GM12892 (cell line): ENCODE data around the gene JAKMIP2.
"Not testable (repeated sequence)": the region's sequence is repeated elsewhere in the genome, so short reads cannot be mapped to it uniquely, and the experiment has no call there.

Experiments
- DNase-seq: peaks from one replicate; pipeline ENCODE4 v3.0.0; 2011; ENCODE audit not compliant: insufficient read length
- FAIRE-seq: peaks from 2 replicates; lab custom pipeline; 2011; peaks lifted over from hg19 to GRCh38; lab: Jason Lieb, UNC
- POLR2A ChIP-seq: IDR thresholded peaks from 2 replicates; pipeline ENCODE4 v1.6.1; 2011; ENCODE audit warnings: low read depth, low read length, control low read depth
- POLR2AphosphoS5 ChIP-seq: IDR thresholded peaks from 2 replicates; pipeline ENCODE4 v1.6.1; 2011; ENCODE audit warnings: low read depth, low read length, control low read depth
- TAF1 ChIP-seq: IDR thresholded peaks from 2 replicates; pipeline ENCODE4 v1.6.1; 2011; ENCODE audit warnings: low read depth, mild to moderate bottlenecking, control low read depth, low read length, borderline replicate concordance

Gene JAKMIP2

GRCh38 chr5:147567917-147568598 is 214.5 kb downstream of the JAKMIP2 start:
- DNase-seq (no peak), FAIRE-seq (no peak)
- TF ChIP-seq POLR2AphosphoS5 (no peak), TAF1 (no peak), POLR2A (no peak)

- FAIRE-seq (no peak), DNase-seq (no peak)
- no peak for TF ChIP-seq POLR2AphosphoS5
Observed at GRCh38 chr5:147565524-147565923, 217.0 kb downstream of the JAKMIP2 start.

GRCh38 chr5:147564124-147564486 is 218.4 kb downstream of the JAKMIP2 start:
- FAIRE-seq (no peak), DNase-seq (no peak)
- TF ChIP-seq POLR2AphosphoS5 (no peak), TAF1 (no peak), POLR2A (no peak)

- no peak for TF ChIP-seq POLR2A
- no peak for TF ChIP-seq TAF1
- no peak for TF ChIP-seq POLR2AphosphoS5
- FAIRE-seq (no peak), DNase-seq (no peak)
Observed at GRCh38 chr5:147563466-147564123, 218.9 kb downstream of the JAKMIP2 start.

GRCh38 chr5:147561435-147561834 is 221.1 kb downstream of the JAKMIP2 start:
- DNase-seq (no peak), FAIRE-seq (no peak)
- TF ChIP-seq POLR2AphosphoS5, result no peak
- TF ChIP-seq TAF1, result no peak
- TF ChIP-seq POLR2A, result no peak

GRCh38 chr5:147560718-147561331 is 221.7 kb downstream of the JAKMIP2 start:
- TF ChIP-seq TAF1, result no peak
- no peak for TF ChIP-seq POLR2A
- no peak for DNase-seq
- FAIRE-seq, result no peak

- DNase-seq, result no peak
- no peak for FAIRE-seq
- TF ChIP-seq POLR2AphosphoS5 (no peak), POLR2A (no peak), TAF1 (no peak)
Observed at GRCh38 chr5:147559749-147560148, 222.8 kb downstream of the JAKMIP2 start.

GRCh38 chr5:147558826-147559225 is 223.7 kb downstream of the JAKMIP2 start:
- no peak for FAIRE-seq
- TF ChIP-seq POLR2A (no peak), POLR2AphosphoS5 (no peak)
- DNase-seq, result no peak

GRCh38 chr5:147557876-147558745 is 224.4 kb downstream of the JAKMIP2 start:
- DNase-seq (no peak), FAIRE-seq (no peak)
- TF ChIP-seq POLR2AphosphoS5, result no peak

GRCh38 chr5:147555176-147555575 is 227.4 kb downstream of the JAKMIP2 start:
- FAIRE-seq (no peak), DNase-seq (no peak)
- TF ChIP-seq TAF1, result no peak
- TF ChIP-seq POLR2A, result no peak
- TF ChIP-seq POLR2AphosphoS5, result no peak

- no peak for FAIRE-seq
- no peak for DNase-seq
- TF ChIP-seq TAF1 (no peak), POLR2A (no peak), POLR2AphosphoS5 (no peak)
Observed at GRCh38 chr5:147554261-147554817, 228.2 kb downstream of the JAKMIP2 start.

GRCh38 chr5:147553817-147554216 is 228.7 kb downstream of the JAKMIP2 start:
- not testable (repeated sequence) for FAIRE-seq, DNase-seq
